Large intestine (tissue), 3 donors: ENCODE measurements around the gene FBXL4. TPM values are rescaled to one million over a fixed set of nuclear protein-coding genes. Genes with fewer than 3 reads are reported as not detected.
A peak's percentile ranks its signal among the peaks of the same experiment; 100 is the strongest.

Experiments
- DNase-seq, 2 donors: peaks; one replicate each; pipeline versions ENCODE4 v3.0.0 to v3.0.0-alpha.2; 2013
- H3K27ac ChIP-seq: one replicate; pipeline ENCODE4 v1.5.1; 2013; ENCODE audit warnings: low read length
- H3K27me3 ChIP-seq: 2 replicates; pipeline ENCODE4 v1.6.1; 2013; ENCODE audit warnings: low read length; ENCODE audit not compliant: control insufficient read depth, insufficient read depth
- H3K36me3 ChIP-seq: 2 replicates; pipeline ENCODE4 v1.6.1; 2013; ENCODE audit warnings: low read length; ENCODE audit not compliant: control insufficient read depth, insufficient read depth
- H3K4me1 ChIP-seq: one replicate; pipeline ENCODE4 v1.6.1; 2013; ENCODE audit warnings: low read length; ENCODE audit not compliant: control insufficient read depth, insufficient read depth
- H3K4me3 ChIP-seq: one replicate; pipeline ENCODE4 v1.5.1; 2013; ENCODE audit warnings: low read length
- H3K9me3 ChIP-seq: one replicate; pipeline ENCODE4 v1.6.1; 2013; ENCODE audit warnings: mild to moderate bottlenecking, low read depth, low read length, moderate library complexity; ENCODE audit not compliant: control insufficient read depth
- WGBS: methylation state at CpG from one replicate; pipeline ENCODE4 v1.1.5; 2013; ENCODE audit warnings: low lambda C conversion rate; ENCODE audit not compliant: insufficient coverage; 5-methylcytosine and 5-hydroxymethylcytosine counted together
- polyA plus RNA-seq: library from polyadenylated mRNA; unstranded; fragments of 120-200 nt; gene quantifications from one replicate; pipeline ENCODE4 v1.2.1, GENCODE V29; 2013

FBXL4 gene
- polyA plus RNA-seq, 1 donor, result 14.2 TPM

- no peaks in the 10 kb centered on the region for H3K9me3 ChIP-seq
- no peak overlapping the region for H3K4me3 ChIP-seq
- H3K36me3 ChIP-seq, result peaks cover 36% of the 10 kb centered on the region
- H3K27me3 ChIP-seq, result no peaks in the 10 kb centered on the region
- no CpG with 5 or more reads among the region's 2 CpGs for WGBS
- DNase-seq, result no peak
- no peak overlapping the region for H3K27ac ChIP-seq
- H3K4me1 ChIP-seq, result no peaks in the 10 kb centered on the region
These were observed 47.0 kb downstream of the FBXL4 start for GRCh38 chr6:98900706-98901105.

GRCh38 chr6:98894810-98895209 lies 52.9 kb downstream of the FBXL4 start:
- Histone ChIP-seq H3K4me1 (no peaks in the 10 kb centered on the region), H3K27me3 (no peaks in the 10 kb centered on the region), H3K36me3 (peaks cover 35% of the 10 kb centered on the region), H3K9me3 (no peaks in the 10 kb centered on the region), H3K4me3 (no peak overlapping the region), H3K27ac (no peak overlapping the region)
- no CpG with 5 or more reads among the region's 1 CpG for WGBS
- DNase-seq, result no peak

- no peaks in the 10 kb centered on the region for H3K27me3 ChIP-seq
- no peaks in the 10 kb centered on the region for H3K4me1 ChIP-seq
- no peak overlapping the region for H3K4me3 ChIP-seq
- H3K9me3 ChIP-seq, result no peaks in the 10 kb centered on the region
- peaks cover 29% of the 10 kb centered on the region for H3K36me3 ChIP-seq
- DNase-seq, result no peak
- 91% methylated on average over 3 of the region's 3 CpGs for WGBS
- no peak overlapping the region for H3K27ac ChIP-seq
These were observed 60.1 kb downstream of the FBXL4 start for GRCh38 chr6:98887650-98888049.

GRCh38 chr6:98885330-98885729 lies 62.4 kb downstream of the FBXL4 start:
- H3K4me3 ChIP-seq, result no peak overlapping the region
- no peaks in the 10 kb centered on the region for H3K27me3 ChIP-seq
- whole genome bisulfite sequencing, result no CpG with 5 or more reads among the region's 3 CpGs
- H3K9me3 ChIP-seq, result no peaks in the 10 kb centered on the region
- H3K36me3 ChIP-seq, result peaks cover 15% of the 10 kb centered on the region
- no peaks in the 10 kb centered on the region for H3K4me1 ChIP-seq
- DNase-seq, result no peak
- no peak overlapping the region for H3K27ac ChIP-seq

- Histone ChIP-seq H3K4me3 (no peak overlapping the region), H3K27ac (no peak overlapping the region), H3K27me3 (no peaks in the 10 kb centered on the region), H3K4me1 (no peaks in the 10 kb centered on the region), H3K36me3 (peaks cover 15% of the 10 kb centered on the region), H3K9me3 (no peaks in the 10 kb centered on the region)
- DNase-seq, result peak in 1 of 2 donors; percentile 34
These were observed 67.3 kb downstream of the FBXL4 start for GRCh38 chr6:98880486-98880885.

DNA sequence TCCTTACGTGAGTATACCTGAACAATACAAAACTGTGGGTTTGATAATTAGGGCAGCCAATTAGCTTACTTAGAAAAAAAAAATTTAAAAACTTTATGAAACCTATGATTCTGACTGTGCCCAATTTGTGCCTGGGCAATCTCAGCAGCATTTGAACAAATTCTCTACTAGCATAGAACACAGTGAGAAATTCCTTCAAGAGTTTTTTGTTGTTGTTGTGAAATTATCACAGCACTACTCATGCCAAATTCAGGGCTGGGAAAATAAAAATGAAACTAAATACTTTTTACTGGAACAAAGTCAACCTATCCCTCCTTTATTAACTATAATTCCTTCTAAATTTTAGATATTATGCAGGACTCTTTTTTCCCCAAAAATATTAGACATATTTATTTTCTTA lies 70.5 kb downstream of the FBXL4 start:
- Histone ChIP-seq H3K27ac (no peak overlapping the region), H3K4me3 (no peak overlapping the region), H3K4me1 (no peaks in the 10 kb centered on the region), H3K36me3 (peaks cover 11% of the 10 kb centered on the region), H3K27me3 (no peaks in the 10 kb centered on the region), H3K9me3 (no peaks in the 10 kb centered on the region)
- no peak for DNase-seq
- 100% methylated on average over 1 of the region's 1 CpG for whole genome bisulfite sequencing

DNA sequence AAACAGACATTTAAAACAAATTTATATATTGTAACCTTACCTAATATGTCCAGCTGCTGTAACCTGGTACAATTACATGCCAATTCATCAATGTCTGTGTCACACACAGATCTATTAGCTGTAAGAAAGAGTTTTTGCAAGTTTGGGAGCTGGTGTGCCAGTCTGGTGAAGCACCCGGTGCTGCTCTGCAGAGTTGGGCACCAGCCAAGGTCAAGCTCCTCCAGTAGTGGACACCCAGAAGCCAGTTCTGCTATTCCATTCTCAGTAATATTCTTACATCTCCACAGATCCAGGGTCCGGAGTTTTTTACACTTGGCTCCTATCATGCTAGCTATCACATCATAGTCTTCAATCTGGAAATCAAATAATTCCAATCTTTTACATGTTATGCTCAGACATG lies 72.4 kb downstream of the FBXL4 start:
- DNase-seq, result no peak
- no peak overlapping the region for H3K4me3 ChIP-seq
- no peak overlapping the region for H3K27ac ChIP-seq
- no peaks in the 10 kb centered on the region for H3K9me3 ChIP-seq
- H3K27me3 ChIP-seq, result no peaks in the 10 kb centered on the region
- H3K4me1 ChIP-seq, result no peaks in the 10 kb centered on the region
- H3K36me3 ChIP-seq, result peaks cover 11% of the 10 kb centered on the region
- WGBS, result no CpG with 5 or more reads among the region's 2 CpGs

- Histone ChIP-seq H3K27me3 (no peaks in the 10 kb centered on the region), H3K36me3 (peaks cover 4% of the 10 kb centered on the region), H3K4me3 (no peak overlapping the region), H3K9me3 (no peaks in the 10 kb centered on the region), H3K4me1 (no peaks in the 10 kb centered on the region), H3K27ac (no peak overlapping the region)
- 100% methylated on average over 1 of the region's 3 CpGs for WGBS
- DNase-seq, result no peak
These were observed 75.9 kb downstream of the FBXL4 start for GRCh38 chr6:98871821-98872220.

DNA sequence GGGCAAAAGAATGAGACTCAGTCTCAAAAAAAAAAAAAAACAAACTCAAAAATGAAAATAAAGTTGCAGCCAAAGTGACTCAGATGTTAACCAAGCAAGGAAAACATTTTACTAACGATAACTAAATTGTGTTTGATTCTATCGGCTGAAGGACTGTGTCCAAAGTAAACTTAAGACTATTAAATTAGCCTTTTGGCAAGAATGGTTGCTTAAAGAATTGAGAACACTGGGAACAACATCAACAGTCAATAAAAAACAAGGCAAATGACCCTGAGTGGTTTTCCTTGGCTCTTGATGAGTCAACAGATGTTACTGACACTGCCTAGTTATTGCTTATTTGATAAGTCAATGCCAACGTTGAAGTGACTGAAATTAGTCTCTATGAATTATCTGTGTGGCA lies 76.7 kb downstream of the FBXL4 start:
- H3K4me3 ChIP-seq, result no peak overlapping the region
- H3K36me3 ChIP-seq, result no peaks in the 10 kb centered on the region
- H3K27ac ChIP-seq, result no peak overlapping the region
- WGBS, result 74% methylated on average over 3 of the region's 3 CpGs
- H3K9me3 ChIP-seq, result no peaks in the 10 kb centered on the region
- no peak for DNase-seq
- H3K4me1 ChIP-seq, result no peaks in the 10 kb centered on the region
- H3K27me3 ChIP-seq, result no peaks in the 10 kb centered on the region

- no peaks in the 10 kb centered on the region for H3K36me3 ChIP-seq
These were observed 83.2 kb downstream of the FBXL4 start for GRCh38 chr6:98864497-98864896.

GRCh38 chr6:98848539-98849242 lies 99.1 kb downstream of the FBXL4 start:
- Histone ChIP-seq H3K36me3 (no peaks in the 10 kb centered on the region), H3K4me1 (peaks cover 15% of the 10 kb centered on the region), H3K27me3 (peaks cover 62% of the 10 kb centered on the region), H3K27ac (no peak overlapping the region), H3K4me3 (no peak overlapping the region), H3K9me3 (peaks cover 9% of the 10 kb centered on the region)
- DNase-seq, result no peak
- 70% methylated on average over 2 of the region's 18 CpGs for WGBS

More at GRCh38 chr6:98864497-98864896, 83.2 kb downstream of the FBXL4 start:
- H3K9me3 ChIP-seq, result no peaks in the 10 kb centered on the region
- no peak overlapping the region for H3K4me3 ChIP-seq
- no peak overlapping the region for H3K27ac ChIP-seq
- 100% methylated on average over 2 of the region's 6 CpGs for WGBS
- H3K4me1 ChIP-seq, result no peaks in the 10 kb centered on the region
- no peaks in the 10 kb centered on the region for H3K27me3 ChIP-seq
- no peak for DNase-seq
